NCI-H510A (cell line): ENCODE data around the gene LMBRD1.

Source experiments
- DNase-seq: peaks from one replicate; lab custom pipeline; 2025; lab: John Stamatoyannopoulos, UW

Gene LMBRD1

DNA sequence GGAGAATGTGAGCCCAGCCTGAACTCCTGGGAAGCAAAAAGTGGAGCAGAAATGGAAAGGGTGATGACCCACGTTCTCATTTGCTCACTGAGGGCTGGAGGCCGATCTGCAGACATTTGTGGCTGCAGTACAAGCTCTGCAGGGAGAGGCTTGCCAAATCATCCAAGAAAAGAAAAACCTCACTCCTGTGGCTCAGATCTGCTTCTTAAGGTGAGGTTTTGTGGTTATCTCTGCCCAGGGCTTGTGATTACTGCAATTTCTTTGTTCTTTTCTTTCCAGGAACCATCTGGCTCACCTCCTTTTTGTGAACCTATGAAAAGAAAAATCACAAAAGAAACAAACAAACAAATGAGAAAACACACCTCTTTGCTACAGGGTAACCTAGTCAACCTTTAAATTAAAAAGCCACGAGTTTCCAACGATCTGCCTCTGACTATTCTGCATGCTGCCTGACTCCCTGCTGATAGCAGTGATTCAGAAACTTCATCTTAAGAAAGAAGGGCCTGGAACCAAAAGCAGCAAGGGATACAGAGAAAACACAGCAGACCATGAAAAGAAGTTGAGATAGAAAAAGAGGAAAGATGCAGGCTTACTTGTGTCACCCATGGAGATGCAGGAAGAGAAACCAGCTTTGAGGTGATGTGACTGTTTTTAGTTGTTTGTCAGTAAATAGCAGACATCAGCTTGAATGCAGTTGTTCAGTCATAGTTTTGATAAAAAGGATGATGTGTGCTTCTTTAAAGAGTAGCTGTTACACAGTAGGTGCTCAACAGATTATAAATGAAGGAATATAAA lies 165.1 kb downstream of the LMBRD1 start:
- no peak for DNase-seq

GRCh38 chr6:69630767-69631166 lies 166.0 kb downstream of the LMBRD1 start:
- no peak for DNase-seq

DNA sequence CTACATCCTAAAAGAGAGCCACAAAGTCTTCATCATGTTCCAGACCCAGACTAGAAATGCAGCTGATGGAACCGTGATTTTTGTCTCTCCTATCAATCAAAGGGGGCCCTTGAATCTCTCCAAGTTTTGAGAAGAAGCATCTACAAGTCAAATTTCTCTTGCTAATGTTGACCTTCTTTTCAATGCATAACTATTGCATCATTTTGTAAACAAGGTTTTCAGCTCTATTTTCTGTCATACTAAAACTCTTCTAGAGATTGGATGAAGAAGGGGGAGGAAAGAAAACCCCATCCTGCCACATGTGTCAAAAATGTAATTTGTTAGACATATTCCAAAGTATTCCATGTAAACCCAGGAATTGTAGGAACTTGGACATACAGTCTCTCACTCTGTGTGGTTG lies 169.2 kb downstream of the LMBRD1 start:
- no peak for DNase-seq

GRCh38 chr6:69624944-69625343 lies 171.9 kb downstream of the LMBRD1 start:
- DNase-seq = no peak
